ENCODE data around the gene UBE2F.

The UBE2F gene

DNA sequence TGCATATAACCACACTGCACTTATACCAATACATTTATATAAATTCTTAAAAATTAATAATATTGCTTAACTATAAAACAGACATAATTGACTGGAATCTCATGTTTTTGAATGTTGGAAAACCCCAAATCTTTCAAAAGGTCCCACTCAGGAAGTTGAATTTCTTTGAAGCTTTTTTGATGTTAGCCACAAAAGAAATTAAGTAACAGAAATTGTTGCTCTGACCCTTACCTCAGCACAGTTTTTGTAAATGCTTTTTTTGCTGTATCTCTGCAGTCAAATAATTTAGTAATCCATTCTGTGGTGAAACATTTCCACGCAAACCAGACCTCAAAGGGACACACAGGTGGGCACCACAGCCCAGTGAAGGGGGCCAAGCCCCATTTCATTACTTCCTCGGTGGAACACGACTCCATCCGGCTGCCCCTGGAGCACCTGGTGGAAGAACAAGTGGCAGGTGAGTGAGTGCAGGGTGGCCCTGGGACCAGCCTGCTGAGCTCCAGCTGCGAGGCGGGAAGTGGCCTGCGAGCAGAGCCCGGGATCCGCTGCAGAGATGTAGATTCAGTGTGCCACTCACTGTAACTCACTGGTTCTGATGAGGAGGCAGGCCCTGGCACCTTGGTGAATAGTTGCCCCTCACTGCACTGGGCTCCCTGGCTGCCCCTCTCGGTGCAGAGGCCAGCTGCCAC lies 102.4 kb downstream of the UBE2F start:
- in situ Hi-C loops (cut with MboI; ENCODE audit: low sequenced_read_pairs) = no loop called here

DNA sequence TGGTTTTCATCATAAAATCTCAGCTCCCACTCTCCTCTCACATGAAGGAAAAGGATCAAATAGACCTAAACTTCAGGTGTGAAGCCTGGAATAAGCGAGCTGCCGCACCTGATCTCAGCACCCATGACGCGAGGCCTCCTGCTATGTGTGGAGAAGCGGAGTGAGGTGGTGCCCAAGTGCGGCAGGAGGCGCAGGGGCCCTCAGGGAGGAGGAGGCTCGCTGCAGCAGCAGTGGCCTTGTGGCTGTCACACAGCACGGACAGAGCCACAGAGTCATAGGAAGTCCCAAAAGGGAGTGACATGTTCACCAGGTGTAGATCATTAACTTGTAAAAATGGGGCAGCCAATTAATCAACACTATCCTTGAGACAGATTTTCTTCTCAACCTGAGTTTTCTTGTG lies 103.1 kb downstream of the UBE2F start:
- in situ Hi-C loops (cut with MboI; ENCODE audit: low sequenced_read_pairs) = no loop called here

GRCh38 chr2:238075397-238075796 lies 108.6 kb downstream of the UBE2F start:
- in situ Hi-C loops (cut with MboI; ENCODE audit: low sequenced_read_pairs) = no loop called here

DNA sequence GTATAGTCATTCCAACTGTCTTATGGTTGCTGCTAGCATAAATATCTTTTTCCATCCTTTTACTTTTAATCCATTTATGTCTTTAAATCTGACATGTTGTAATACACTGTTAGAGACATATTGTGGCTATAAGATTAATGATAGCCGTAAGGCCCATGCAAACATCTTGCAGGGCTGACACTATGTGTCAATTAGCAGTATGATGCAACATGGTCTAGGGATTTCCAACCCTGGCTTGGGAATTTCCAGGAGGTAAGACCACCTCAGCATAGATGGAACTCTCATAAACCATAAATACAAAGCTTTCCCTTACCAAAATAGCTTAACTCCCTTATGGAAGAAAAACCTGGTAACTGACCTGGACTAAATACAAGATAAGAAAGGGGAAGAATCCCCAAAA lies 110.5 kb downstream of the UBE2F start:
- in situ Hi-C loops (cut with MboI; ENCODE audit: low sequenced_read_pairs) = no loop called here

GRCh38 chr2:238079874-238080327 lies 113.1 kb downstream of the UBE2F start:
- in situ Hi-C loops (cut with MboI; ENCODE audit: low sequenced_read_pairs) = no loop called here

- in situ Hi-C loops (cut with MboI; ENCODE audit: low sequenced_read_pairs) = no loop called here
Observed at GRCh38 chr2:238080518-238080917, 113.7 kb downstream of the UBE2F start.

GRCh38 chr2:238081150-238081549 lies 114.3 kb downstream of the UBE2F start:
- in situ Hi-C loops (cut with MboI; ENCODE audit: low sequenced_read_pairs) = no loop called here

GRCh38 chr2:238081561-238081960 lies 114.7 kb downstream of the UBE2F start:
- in situ Hi-C loops (cut with MboI; ENCODE audit: low sequenced_read_pairs) = no loop called here

DNA sequence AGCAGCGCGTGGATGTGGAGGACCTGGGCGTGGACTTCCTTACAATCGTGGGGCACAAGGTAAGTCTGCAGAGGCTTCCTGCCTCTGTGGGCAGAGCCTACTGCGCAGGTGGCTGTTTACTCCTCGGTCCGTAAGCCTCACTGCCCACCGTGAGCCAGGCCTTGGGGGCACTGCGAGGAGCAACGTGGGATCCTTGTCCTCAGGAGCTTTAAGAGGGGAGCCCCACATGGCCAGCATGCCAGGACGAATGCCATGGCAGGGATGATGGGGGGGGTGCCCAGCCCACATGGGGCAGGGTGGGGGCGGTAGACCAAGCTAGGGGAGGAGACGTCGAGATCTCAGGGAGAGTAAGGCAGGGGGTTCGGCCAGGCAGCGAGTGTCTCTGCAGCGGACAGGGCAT lies 115.3 kb downstream of the UBE2F start:
- in situ Hi-C loops (cut with MboI; ENCODE audit: low sequenced_read_pairs) = no loop called here

DNA sequence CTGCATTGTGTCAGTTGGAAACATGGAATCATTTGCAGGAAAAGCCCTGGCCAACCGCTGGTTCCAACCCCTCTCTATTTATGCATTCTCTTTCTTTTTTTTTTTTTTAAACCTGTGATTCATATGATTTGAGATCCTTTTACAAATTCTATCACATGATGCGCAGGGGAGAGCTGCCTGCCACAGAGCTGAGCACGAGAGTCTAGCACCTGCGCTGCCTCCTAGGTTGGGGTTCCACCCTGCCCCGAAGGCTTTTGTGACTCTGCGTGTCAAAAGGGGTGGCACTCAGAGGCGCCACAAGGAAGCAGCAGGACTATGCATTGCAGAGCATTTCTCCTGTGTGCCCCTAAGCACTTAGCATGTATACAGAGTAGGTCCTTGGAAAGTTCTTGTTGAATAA lies 116.0 kb downstream of the UBE2F start:
- in situ Hi-C loops (cut with MboI; ENCODE audit: low sequenced_read_pairs) = no loop called here

DNA sequence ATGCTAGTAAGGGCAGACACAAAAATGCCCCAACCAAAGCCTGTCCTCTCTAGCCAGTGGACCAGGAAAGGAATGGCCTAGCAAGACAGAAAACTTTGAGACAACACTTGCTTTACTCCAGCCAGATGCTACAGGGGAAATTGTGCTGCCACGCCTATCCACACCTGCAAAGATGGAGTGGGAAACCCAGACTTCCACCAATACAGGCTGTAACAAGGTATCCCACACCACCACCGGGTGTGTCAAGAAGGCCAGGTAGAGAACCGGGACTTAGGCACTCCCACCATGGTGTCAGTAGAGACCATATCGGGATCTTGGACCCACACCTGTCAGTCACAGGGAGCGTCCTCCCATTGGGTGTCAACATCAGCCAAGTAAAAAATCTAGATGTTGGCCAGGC lies 117.1 kb downstream of the UBE2F start:
- in situ Hi-C loops (cut with MboI; ENCODE audit: low sequenced_read_pairs) = no loop called here

- in situ Hi-C loops (cut with MboI; ENCODE audit: low sequenced_read_pairs) = no loop called here
Observed at GRCh38 chr2:238084761-238085160, 117.9 kb downstream of the UBE2F start.

GRCh38 chr2:238085899-238086298 lies 119.1 kb downstream of the UBE2F start:
- in situ Hi-C loops (cut with MboI; ENCODE audit: low sequenced_read_pairs) = no loop called here

- in situ Hi-C loops (cut with MboI; ENCODE audit: low sequenced_read_pairs) = no loop called here
Observed at GRCh38 chr2:238087211-238087610, 120.4 kb downstream of the UBE2F start.

GRCh38 chr2:238090887-238091286 lies 124.1 kb downstream of the UBE2F start:
- in situ Hi-C loops (cut with MboI; ENCODE audit: low sequenced_read_pairs) = no loop called here

GRCh38 chr2:238091436-238092060 lies 124.7 kb downstream of the UBE2F start:
- in situ Hi-C loops (cut with MboI; ENCODE audit: low sequenced_read_pairs) = no loop called here

Data from HL-60/S4 (cell line).